Measurements from ENCODE around the gene CDKN1C.

Gene CDKN1C

GRCh38 chr11:2877474-2877873 is 8.1 kb downstream of the CDKN1C start:
- Mint-ChIP-seq H3K27ac (no peak overlapping the region), H3K4me1 (no peaks in the 10 kb centered on the region), H3K27me3 (peaks cover 2% of the 10 kb centered on the region), H3K4me3 (no peak overlapping the region), H3K9me3 (no peaks in the 10 kb centered on the region), H3K36me3 (no peaks in the 10 kb centered on the region)

GRCh38 chr11:2874963-2875362 is 10.6 kb downstream of the CDKN1C start:
- H3K4me3 Mint-ChIP-seq: no peak overlapping the region
- no peaks in the 10 kb centered on the region for H3K36me3 Mint-ChIP-seq
- peaks cover 7% of the 10 kb centered on the region for H3K4me1 Mint-ChIP-seq
- no peaks in the 10 kb centered on the region for H3K9me3 Mint-ChIP-seq
- H3K27me3 Mint-ChIP-seq: peaks cover 13% of the 10 kb centered on the region
- no peak overlapping the region for H3K27ac Mint-ChIP-seq

- no peak overlapping the region for H3K4me3 Mint-ChIP-seq
- peaks cover 26% of the 10 kb centered on the region for H3K27me3 Mint-ChIP-seq
- peaks cover 7% of the 10 kb centered on the region for H3K4me1 Mint-ChIP-seq
- no peak overlapping the region for H3K27ac Mint-ChIP-seq
- H3K9me3 Mint-ChIP-seq: no peaks in the 10 kb centered on the region
- H3K36me3 Mint-ChIP-seq: peaks cover 1% of the 10 kb centered on the region
These were observed 14.4 kb downstream of the CDKN1C start for GRCh38 chr11:2870969-2871680.

- Mint-ChIP-seq H3K4me3 (no peak overlapping the region), H3K9me3 (no peaks in the 10 kb centered on the region), H3K27ac (no peak overlapping the region), H3K36me3 (peaks cover 1% of the 10 kb centered on the region), H3K4me1 (peaks cover 7% of the 10 kb centered on the region), H3K27me3 (peaks cover 27% of the 10 kb centered on the region)
These were observed 15.1 kb downstream of the CDKN1C start for GRCh38 chr11:2870460-2870859.

- Mint-ChIP-seq H3K36me3 (peaks cover 1% of the 10 kb centered on the region), H3K9me3 (no peaks in the 10 kb centered on the region), H3K4me1 (peaks cover 7% of the 10 kb centered on the region), H3K27ac (no peak overlapping the region), H3K4me3 (no peak overlapping the region), H3K27me3 (peaks cover 29% of the 10 kb centered on the region)
These were observed 15.8 kb downstream of the CDKN1C start for GRCh38 chr11:2869561-2870427.

GRCh38 chr11:2869134-2869526 is 16.4 kb downstream of the CDKN1C start:
- H3K4me3 Mint-ChIP-seq: no peak overlapping the region

GRCh38 chr11:2868506-2869133 is 17.0 kb downstream of the CDKN1C start:
- no peak overlapping the region for H3K27ac Mint-ChIP-seq
- H3K9me3 Mint-ChIP-seq: no peaks in the 10 kb centered on the region
- H3K36me3 Mint-ChIP-seq: peaks cover 1% of the 10 kb centered on the region
- H3K4me3 Mint-ChIP-seq: peak overlapping the region; percentile 49
- H3K27me3 Mint-ChIP-seq: peaks cover 34% of the 10 kb centered on the region
- H3K4me1 Mint-ChIP-seq: peaks cover 7% of the 10 kb centered on the region

More at GRCh38 chr11:2869134-2869526, 16.4 kb downstream of the CDKN1C start:
- peaks cover 7% of the 10 kb centered on the region for H3K4me1 Mint-ChIP-seq
- H3K27me3 Mint-ChIP-seq: peaks cover 33% of the 10 kb centered on the region
- H3K27ac Mint-ChIP-seq: no peak overlapping the region
- peaks cover 1% of the 10 kb centered on the region for H3K36me3 Mint-ChIP-seq
- H3K9me3 Mint-ChIP-seq: no peaks in the 10 kb centered on the region

- H3K27me3 Mint-ChIP-seq: peaks cover 39% of the 10 kb centered on the region
- no peaks in the 10 kb centered on the region for H3K9me3 Mint-ChIP-seq
- H3K4me1 Mint-ChIP-seq: peaks cover 7% of the 10 kb centered on the region
- H3K27ac Mint-ChIP-seq: no peak overlapping the region
- peaks cover 1% of the 10 kb centered on the region for H3K36me3 Mint-ChIP-seq
- peak overlapping the region; percentile 33 for H3K4me3 Mint-ChIP-seq
These were observed 17.7 kb downstream of the CDKN1C start for GRCh38 chr11:2867722-2868505.

- Mint-ChIP-seq H3K4me1 (peaks cover 7% of the 10 kb centered on the region), H3K9me3 (no peaks in the 10 kb centered on the region), H3K36me3 (peaks cover 1% of the 10 kb centered on the region), H3K4me3 (no peak overlapping the region), H3K27me3 (peaks cover 39% of the 10 kb centered on the region), H3K27ac (no peak overlapping the region)
These were observed 18.4 kb downstream of the CDKN1C start for GRCh38 chr11:2867142-2867541.

GRCh38 chr11:2865922-2866577 is 19.5 kb downstream of the CDKN1C start:
- peaks cover 2% of the 10 kb centered on the region for H3K4me1 Mint-ChIP-seq
- H3K9me3 Mint-ChIP-seq: no peaks in the 10 kb centered on the region
- H3K27ac Mint-ChIP-seq: no peak overlapping the region
- peaks cover 38% of the 10 kb centered on the region for H3K27me3 Mint-ChIP-seq
- H3K4me3 Mint-ChIP-seq: no peak overlapping the region
- peaks cover 1% of the 10 kb centered on the region for H3K36me3 Mint-ChIP-seq

GRCh38 chr11:2864901-2865300 is 20.7 kb downstream of the CDKN1C start:
- Mint-ChIP-seq H3K9me3 (no peaks in the 10 kb centered on the region), H3K4me1 (no peaks in the 10 kb centered on the region), H3K4me3 (no peak overlapping the region), H3K36me3 (peaks cover 1% of the 10 kb centered on the region), H3K27me3 (peaks cover 35% of the 10 kb centered on the region), H3K27ac (no peak overlapping the region)

GRCh38 chr11:2863276-2863618 is 22.3 kb downstream of the CDKN1C start:
- no peak overlapping the region for H3K4me3 Mint-ChIP-seq
- peaks cover 32% of the 10 kb centered on the region for H3K27me3 Mint-ChIP-seq
- peaks cover 1% of the 10 kb centered on the region for H3K36me3 Mint-ChIP-seq
- no peaks in the 10 kb centered on the region for H3K4me1 Mint-ChIP-seq
- no peaks in the 10 kb centered on the region for H3K9me3 Mint-ChIP-seq
- H3K27ac Mint-ChIP-seq: no peak overlapping the region

- Mint-ChIP-seq H3K36me3 (peaks cover 1% of the 10 kb centered on the region), H3K4me1 (no peaks in the 10 kb centered on the region), H3K27me3 (peaks cover 32% of the 10 kb centered on the region)
These were observed 22.9 kb downstream of the CDKN1C start for GRCh38 chr11:2862395-2863275.

GRCh38 chr11:2860636-2861035 is 24.9 kb downstream of the CDKN1C start:
- Mint-ChIP-seq H3K27ac (no peak overlapping the region), H3K27me3 (peaks cover 25% of the 10 kb centered on the region), H3K4me1 (no peaks in the 10 kb centered on the region), H3K36me3 (no peaks in the 10 kb centered on the region), H3K4me3 (no peak overlapping the region), H3K9me3 (no peaks in the 10 kb centered on the region)

More at GRCh38 chr11:2862395-2863275, 22.9 kb downstream of the CDKN1C start:
- Mint-ChIP-seq H3K9me3 (no peaks in the 10 kb centered on the region), H3K27ac (no peak overlapping the region), H3K4me3 (no peak overlapping the region)

Measured in activated naive CD4-positive, alpha-beta T cell treated with anti-CD3 and anti-CD28 coated beads, Interleukin-2, amount 50 U/mL, for 24 hours (primary cell).